Parathyroid adenoma (tissue), 2 donors: Measurements from ENCODE around the gene CASQ2.

Source experiments
- H2AFZ ChIP-seq: fragments of 300-600 bp; sonication (generic); one replicate; pipeline ENCODE4 v1.7.0; 2017; ENCODE audit warnings: antibody characterized with exemption, mild to moderate bottlenecking
- H3K27ac ChIP-seq: fragments of 300-600 bp; sonication (generic); one replicate; pipeline ENCODE4 v1.7.0; 2017
- H3K27me3 ChIP-seq: fragments of 300-600 bp; sonication (generic); one replicate; pipeline ENCODE4 v1.7.0; 2017; ENCODE audit warnings: low read length; ENCODE audit not compliant: control insufficient read depth, insufficient read depth
- H3K36me3 ChIP-seq: fragments of 300-600 bp; sonication (generic); one replicate; pipeline ENCODE4 v1.7.0; 2017; ENCODE audit warnings: low read length; ENCODE audit not compliant: control insufficient read depth, insufficient read depth
- H3K4me1 ChIP-seq: fragments of 300-600 bp; sonication (generic); one replicate; pipeline ENCODE4 v1.7.0; 2017; ENCODE audit warnings: control low read depth
- H3K4me2 ChIP-seq: fragments of 300-600 bp; sonication (generic); one replicate; pipeline ENCODE4 v1.7.0; 2017; ENCODE audit warnings: low read length
- H3K4me3 ChIP-seq: fragments of 300-600 bp; sonication (generic); one replicate; pipeline ENCODE4 v1.7.0; 2017; ENCODE audit warnings: low read depth, low read length
- H3K79me2 ChIP-seq: fragments of 300-600 bp; sonication (generic); one replicate; pipeline ENCODE4 v1.7.0; 2017; ENCODE audit warnings: control low read depth
- H3K9ac ChIP-seq: fragments of 300-600 bp; sonication (generic); one replicate; pipeline ENCODE4 v1.7.0; 2017; ENCODE audit warnings: mild to moderate bottlenecking
- H3K9me3 ChIP-seq: fragments of 300-600 bp; sonication (generic); one replicate; pipeline ENCODE4 v1.7.0; 2017; ENCODE audit warnings: low read length; ENCODE audit not compliant: control insufficient read depth
- TF ChIP-seq, protein P1 (sequence below): fragments of 300-600 bp; sonication (generic); IDR thresholded peaks from one replicate; pipeline ENCODE4 v1.7.0; 2017; ENCODE audit warnings: antibody characterized with exemption, mild to moderate bottlenecking
- donor health status: primary hyperparathyroidism.

Gene CASQ2

DNA sequence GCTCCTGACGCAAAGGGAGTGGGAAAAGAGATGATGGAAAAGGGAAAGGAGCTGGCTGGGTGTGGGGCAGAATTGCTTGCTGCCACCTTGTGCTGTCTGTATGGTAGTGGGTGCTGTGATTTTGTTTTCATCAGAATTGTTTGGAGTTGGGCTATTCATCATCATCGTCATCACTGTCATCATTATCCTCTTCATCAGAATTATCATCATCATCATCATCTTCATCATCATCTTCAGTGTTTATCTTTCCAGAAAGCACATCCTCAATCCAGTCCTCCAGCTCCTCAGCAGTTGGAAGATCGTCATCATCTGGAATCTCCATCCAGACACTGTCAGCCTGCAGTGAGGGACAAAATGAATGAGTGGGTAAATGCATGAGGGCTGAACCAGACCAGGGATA lies 67.4 kb downstream of the CASQ2 start:
- TF ChIP-seq, protein P1, sequence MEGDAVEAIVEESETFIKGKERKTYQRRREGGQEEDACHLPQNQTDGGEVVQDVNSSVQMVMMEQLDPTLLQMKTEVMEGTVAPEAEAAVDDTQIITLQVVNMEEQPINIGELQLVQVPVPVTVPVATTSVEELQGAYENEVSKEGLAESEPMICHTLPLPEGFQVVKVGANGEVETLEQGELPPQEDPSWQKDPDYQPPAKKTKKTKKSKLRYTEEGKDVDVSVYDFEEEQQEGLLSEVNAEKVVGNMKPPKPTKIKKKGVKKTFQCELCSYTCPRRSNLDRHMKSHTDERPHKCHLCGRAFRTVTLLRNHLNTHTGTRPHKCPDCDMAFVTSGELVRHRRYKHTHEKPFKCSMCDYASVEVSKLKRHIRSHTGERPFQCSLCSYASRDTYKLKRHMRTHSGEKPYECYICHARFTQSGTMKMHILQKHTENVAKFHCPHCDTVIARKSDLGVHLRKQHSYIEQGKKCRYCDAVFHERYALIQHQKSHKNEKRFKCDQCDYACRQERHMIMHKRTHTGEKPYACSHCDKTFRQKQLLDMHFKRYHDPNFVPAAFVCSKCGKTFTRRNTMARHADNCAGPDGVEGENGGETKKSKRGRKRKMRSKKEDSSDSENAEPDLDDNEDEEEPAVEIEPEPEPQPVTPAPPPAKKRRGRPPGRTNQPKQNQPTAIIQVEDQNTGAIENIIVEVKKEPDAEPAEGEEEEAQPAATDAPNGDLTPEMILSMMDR, result no peak
- H2AFZ ChIP-seq, result no peak overlapping the region
- H3K4me1 ChIP-seq, result no peaks in the 10 kb centered on the region
- H3K27me3 ChIP-seq, result no peaks in the 10 kb centered on the region
- H3K4me3 ChIP-seq, result no peak overlapping the region
- H3K4me2 ChIP-seq, result no peak overlapping the region
- no peaks in the 10 kb centered on the region for H3K36me3 ChIP-seq
- H3K79me2 ChIP-seq, result no peaks in the 10 kb centered on the region
- H3K27ac ChIP-seq, result no peak overlapping the region
- H3K9me3 ChIP-seq, result no peaks in the 10 kb centered on the region
- H3K9ac ChIP-seq, result no peak overlapping the region

DNA sequence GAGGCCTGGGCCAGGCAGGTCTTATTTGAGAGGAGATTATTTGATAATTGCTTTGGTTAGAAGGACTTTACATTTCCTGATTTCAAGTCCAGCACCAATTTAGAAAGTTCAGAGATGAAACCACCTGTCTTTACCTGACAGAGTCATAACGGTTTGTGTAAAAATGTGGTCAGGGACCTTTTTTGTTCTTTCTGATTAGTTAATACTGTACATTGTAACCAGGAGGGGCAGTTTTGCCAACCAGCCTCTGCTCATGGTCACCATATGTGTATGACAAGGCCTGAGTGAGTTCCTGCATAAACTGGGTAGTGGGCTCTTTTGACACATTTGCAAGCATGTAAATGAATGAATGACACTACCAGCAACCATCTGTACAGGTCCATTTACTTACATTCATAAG lies 70.9 kb downstream of the CASQ2 start:
- Histone ChIP-seq H3K9ac (no peak overlapping the region), H3K27me3 (no peaks in the 10 kb centered on the region), H3K36me3 (no peaks in the 10 kb centered on the region), H3K4me1 (no peaks in the 10 kb centered on the region), H2AFZ (no peak overlapping the region), H3K4me2 (no peak overlapping the region), H3K27ac (no peak overlapping the region), H3K79me2 (no peaks in the 10 kb centered on the region), H3K9me3 (no peaks in the 10 kb centered on the region), H3K4me3 (no peak overlapping the region)
- TF ChIP-seq, protein P1, result no peak

DNA sequence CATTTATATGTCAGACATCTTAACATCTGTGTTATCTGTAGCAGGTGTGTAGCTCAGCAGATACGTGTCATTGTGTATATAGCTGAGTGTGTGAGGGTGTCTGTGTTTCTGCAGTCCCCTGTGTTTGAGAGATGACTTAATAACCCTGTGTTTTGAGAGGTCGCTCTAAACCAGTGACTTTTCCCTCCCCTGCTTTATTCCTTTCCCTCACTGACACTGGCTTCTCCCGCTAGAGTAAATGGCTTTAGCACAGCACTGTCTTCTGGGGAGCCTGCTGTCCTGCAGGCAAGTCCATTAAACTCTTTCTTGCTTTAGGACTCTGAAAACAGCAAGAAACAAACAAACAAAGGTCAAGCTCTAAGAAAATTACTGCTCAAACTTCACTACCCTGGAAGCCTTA lies 73.7 kb downstream of the CASQ2 start:
- no peaks in the 10 kb centered on the region for H3K79me2 ChIP-seq
- H3K27me3 ChIP-seq, result no peaks in the 10 kb centered on the region
- no peak overlapping the region for H3K4me3 ChIP-seq
- H2AFZ ChIP-seq, result no peak overlapping the region
- no peak overlapping the region for H3K4me2 ChIP-seq
- H3K36me3 ChIP-seq, result no peaks in the 10 kb centered on the region
- no peaks in the 10 kb centered on the region for H3K4me1 ChIP-seq
- TF ChIP-seq, protein P1, result no peak
- no peaks in the 10 kb centered on the region for H3K9me3 ChIP-seq
- H3K9ac ChIP-seq, result no peak overlapping the region
- no peak overlapping the region for H3K27ac ChIP-seq

DNA sequence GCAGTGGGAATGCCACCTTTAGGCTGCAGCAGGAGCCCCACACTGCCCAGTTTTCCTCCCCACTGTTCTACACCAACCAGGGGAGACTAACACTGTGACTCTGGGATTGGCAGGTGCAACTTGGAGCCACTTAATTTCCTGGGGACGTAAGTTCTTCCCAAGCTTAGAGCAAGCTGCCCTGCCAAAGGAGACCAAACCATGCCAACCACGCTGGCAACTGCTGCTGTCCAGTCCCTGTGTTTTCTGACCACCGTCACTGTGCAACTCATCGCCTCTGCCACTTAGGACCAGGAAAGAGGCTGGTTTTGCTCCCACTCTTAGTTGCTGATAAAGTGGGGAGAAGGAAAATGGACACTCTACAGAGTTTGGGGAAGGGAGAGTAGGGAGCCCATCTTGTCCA lies 76.3 kb downstream of the CASQ2 start:
- no peak overlapping the region for H3K4me3 ChIP-seq
- H3K79me2 ChIP-seq, result no peaks in the 10 kb centered on the region
- no peaks in the 10 kb centered on the region for H3K36me3 ChIP-seq

DNA sequence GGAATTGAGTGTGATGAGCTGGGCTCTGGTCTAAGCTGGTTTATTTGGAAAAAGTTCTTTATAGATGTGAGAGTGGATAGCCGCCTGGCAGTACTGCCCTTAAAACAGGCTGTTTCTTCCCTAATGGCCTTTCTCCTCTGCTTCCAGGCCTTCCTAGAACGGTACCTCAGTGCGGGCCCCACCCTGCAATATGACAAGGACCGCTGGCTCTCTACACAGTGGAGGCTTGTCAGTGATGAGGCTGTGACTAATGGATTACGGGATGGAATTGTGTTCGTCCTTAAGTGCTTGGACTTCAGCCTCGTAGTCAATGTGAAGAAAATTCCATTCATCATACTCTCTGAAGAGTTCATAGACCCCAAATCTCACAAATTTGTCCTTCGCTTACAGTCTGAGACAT lies 77.5 kb downstream of the CASQ2 start:
- H3K9ac ChIP-seq, result no peak overlapping the region
- H3K9me3 ChIP-seq, result no peaks in the 10 kb centered on the region
- H3K36me3 ChIP-seq, result no peaks in the 10 kb centered on the region
- no peak overlapping the region for H3K4me2 ChIP-seq
- no peak overlapping the region for H2AFZ ChIP-seq
- H3K27ac ChIP-seq, result no peak overlapping the region
- no peaks in the 10 kb centered on the region for H3K4me1 ChIP-seq
- no peaks in the 10 kb centered on the region for H3K79me2 ChIP-seq
- TF ChIP-seq, protein P1, result no peak
- H3K4me3 ChIP-seq, result no peak overlapping the region
- no peaks in the 10 kb centered on the region for H3K27me3 ChIP-seq

More for the DNA sequence above, 76.3 kb downstream of the CASQ2 start:
- H3K27ac ChIP-seq, result no peak overlapping the region
- H3K4me1 ChIP-seq, result no peaks in the 10 kb centered on the region
- TF ChIP-seq, protein P1, result no peak
- H3K27me3 ChIP-seq, result no peaks in the 10 kb centered on the region
- no peak overlapping the region for H2AFZ ChIP-seq
- no peak overlapping the region for H3K4me2 ChIP-seq
- H3K9ac ChIP-seq, result no peak overlapping the region
- no peaks in the 10 kb centered on the region for H3K9me3 ChIP-seq
